CD8-positive, alpha-beta memory T cell (primary cell): ENCODE results near the gene GJB3. TPM values are rescaled to one million over a fixed set of nuclear protein-coding genes. Genes with fewer than 3 reads are reported as not detected.
A peak's percentile ranks its signal among the peaks of the same experiment; 100 is the strongest.

Experiments
- CTCF ChIA-PET: fragments of 350-600 bp; sonication (Branson Sonifier 250); formaldehyde crosslinking; loops from one replicate; lab custom pipeline; 2021; ENCODE audit warnings: antibody characterized with exemption; lab: Charles Lee
- POLR2A ChIA-PET: fragments of 350-600 bp; sonication (Branson Sonifier 250); formaldehyde crosslinking; loops from one replicate; lab custom pipeline; 2021; ENCODE audit warnings: antibody characterized with exemption; lab: Charles Lee
- DNase-seq, 5 donors: peaks; one replicate each; pipeline versions ENCODE4 v3.0.0 to v3.0.0-alpha.2; 2020 to 2022; ENCODE audit warnings: mixed read lengths in 1 of 5
- H3K27ac ChIP-seq: one replicate; pipeline ENCODE4 v1.7.0; 2013; ENCODE audit warnings: low read depth, mild to moderate bottlenecking, low read length, moderate library complexity
- H3K27me3 ChIP-seq: 2 replicates; pipeline ENCODE4 v1.7.0; 2013; ENCODE audit warnings: low read length, mild to moderate bottlenecking; ENCODE audit not compliant: insufficient read depth, poor library complexity, severe bottlenecking
- H3K36me3 ChIP-seq: 2 replicates; pipeline ENCODE4 v1.7.0; 2013; ENCODE audit warnings: mild to moderate bottlenecking, low read length, moderate library complexity; ENCODE audit not compliant: insufficient read depth
- H3K4me1 ChIP-seq: 2 replicates; pipeline ENCODE4 v1.7.0; 2013; ENCODE audit warnings: mild to moderate bottlenecking, low read length, moderate library complexity; ENCODE audit not compliant: insufficient read depth
- H3K4me3 ChIP-seq: 2 replicates; pipeline ENCODE4 v1.7.0; 2013; ENCODE audit warnings: mild to moderate bottlenecking, low read length
- H3K9me3 ChIP-seq: 2 replicates; pipeline ENCODE4 v1.7.0; 2013; ENCODE audit warnings: mild to moderate bottlenecking, low read length
- H3K27ac Mint-ChIP-seq, 8 donors: one replicate each; pipeline ENCODE4 v1.8.0; 2020 to 2021; ENCODE audit warnings: mixed read lengths in 8 of 8, mild to moderate bottlenecking in 6 of 8, inconsistent platforms in 3 of 8, moderate library complexity in 3 of 8
- H3K27me3 Mint-ChIP-seq, 2 donors: one replicate each; pipeline ENCODE4 v1.8.0; 2020 to 2021; ENCODE audit warnings: mixed read lengths in 2 of 2, mild to moderate bottlenecking in 1 of 2, moderate library complexity in 1 of 2
- H3K36me3 Mint-ChIP-seq, 3 donors: one replicate each; pipeline ENCODE4 v1.8.0; 2020 to 2021; ENCODE audit warnings: mixed read lengths in 3 of 3, inconsistent platforms in 1 of 3, mild to moderate bottlenecking in 1 of 3
- H3K4me1 Mint-ChIP-seq, 3 donors: one replicate each; pipeline ENCODE4 v1.8.0; 2020 to 2021; ENCODE audit warnings: mixed read lengths in 3 of 3, inconsistent platforms in 1 of 3, mild to moderate bottlenecking in 1 of 3
- H3K4me3 Mint-ChIP-seq, 7 donors: one replicate each; pipeline ENCODE4 v1.8.0; 2020 to 2021; ENCODE audit warnings: mixed read lengths in 7 of 7, mild to moderate bottlenecking in 6 of 7, moderate library complexity in 4 of 7, inconsistent platforms in 2 of 7
- H3K9me3 Mint-ChIP-seq, 5 donors: one replicate each; pipeline ENCODE4 v1.8.0; 2020 to 2022; ENCODE audit warnings: mixed read lengths in 5 of 5, mild to moderate bottlenecking in 3 of 5, moderate library complexity in 2 of 5, inconsistent platforms in 1 of 5
- polyA plus RNA-seq: library from polyadenylated mRNA; unstranded; fragments of 300-500 nt; fragmentation: Illumina TruSeq; gene quantifications from one replicate; pipeline ENCODE4 v1.2.3, GENCODE V29; 2021
- total RNA-seq, 2 experiments: library from RNA; stranded (reverse); gene quantifications; one replicate each; pipeline ENCODE4 v1.2.3, GENCODE V29; 2021

The GJB3 gene
- total and polyA plus RNA-seq, 3 experiments from 2014 or later: not detected

DNA sequence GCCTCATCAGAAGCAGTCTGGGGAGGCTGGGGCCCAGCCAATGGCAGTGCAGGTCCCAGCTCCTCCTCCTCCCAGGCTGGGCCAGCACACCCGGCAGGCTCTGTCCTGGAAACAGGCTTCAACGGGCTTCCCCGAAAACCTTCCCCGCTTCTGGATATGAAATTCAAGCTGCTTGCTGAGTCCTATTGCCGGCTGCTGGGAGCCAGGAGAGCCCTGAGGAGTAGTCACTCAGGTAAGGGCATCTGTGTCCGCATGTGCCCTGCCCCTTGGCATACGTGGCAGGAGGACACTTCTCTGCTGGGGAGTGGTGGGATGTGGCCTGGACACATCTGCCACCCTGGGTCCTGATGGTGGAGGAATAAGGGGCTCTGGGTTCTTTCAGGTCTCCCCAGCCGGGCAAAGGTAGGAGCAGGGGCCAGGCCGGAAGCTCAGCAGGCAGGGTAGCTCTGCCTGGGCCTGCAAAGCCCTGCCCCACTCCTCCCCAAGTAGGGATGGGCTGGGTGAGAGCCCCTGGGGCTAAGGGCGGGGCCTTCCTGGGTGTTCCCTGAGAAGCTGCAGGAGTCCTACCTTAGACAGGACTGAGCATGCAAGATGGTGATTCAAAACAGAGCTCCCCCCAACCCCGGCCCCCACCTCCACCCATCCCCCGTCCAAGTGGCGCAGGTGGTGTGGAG, 25.9 kb upstream of the GJB3 start, which contains the start of gene GJB5:
TSS of gene GJB5 (plus strand) at position 84 of the 674 bp plus-strand sequence. CDS start 2,284 bp downstream, outside the sequence.
- Histone ChIP-seq H3K4me3 (no peak within 1 kb of the TSS), H3K36me3 (no peaks in the 10 kb centered on the region), H3K9me3 (no peaks in the 10 kb centered on the region), H3K4me1 (no peaks in the 10 kb centered on the region), H3K27ac (no peak within 1 kb of the TSS), H3K27me3 (no peaks in the 10 kb centered on the region)
- DNase-seq: no peak
- POLR2A ChIA-PET: no interaction called here
- Mint-ChIP-seq H3K4me3 (no peak within 1 kb of the TSS), H3K4me1 (no peaks in the 10 kb centered on the region), H3K27me3 (peaks cover 5 to 28% of the 10 kb centered on the region in 2 donors), H3K27ac (no peak within 1 kb of the TSS), H3K9me3 (no peaks in the 10 kb centered on the region), H3K36me3 (no peaks in the 10 kb centered on the region)
- CTCF ChIA-PET: interaction anchor here (2.5 kb wide), 1 partner anchor 12 kb away, joined by 9 read pairs; no protein-coding TSS in a partner anchor

- Histone ChIP-seq H3K27me3 (no peaks in the 10 kb centered on the region), H3K9me3 (no peaks in the 10 kb centered on the region), H3K4me3 (no peak overlapping the region), H3K36me3 (no peaks in the 10 kb centered on the region), H3K27ac (no peak overlapping the region), H3K4me1 (no peaks in the 10 kb centered on the region)
- Mint-ChIP-seq H3K36me3 (no peaks in the 10 kb centered on the region), H3K27me3 (peaks cover 5 to 28% of the 10 kb centered on the region in 2 donors), H3K4me1 (no peaks in the 10 kb centered on the region), H3K27ac (no peak overlapping the region), H3K9me3 (no peaks in the 10 kb centered on the region), H3K4me3 (no peak overlapping the region)
- no peak for DNase-seq
- ChIA-PET POLR2A (no interaction called here), CTCF (no interaction called here)
Measured at GRCh38 chr1:34755961-34756360, 25.1 kb upstream of the GJB3 start.

DNA sequence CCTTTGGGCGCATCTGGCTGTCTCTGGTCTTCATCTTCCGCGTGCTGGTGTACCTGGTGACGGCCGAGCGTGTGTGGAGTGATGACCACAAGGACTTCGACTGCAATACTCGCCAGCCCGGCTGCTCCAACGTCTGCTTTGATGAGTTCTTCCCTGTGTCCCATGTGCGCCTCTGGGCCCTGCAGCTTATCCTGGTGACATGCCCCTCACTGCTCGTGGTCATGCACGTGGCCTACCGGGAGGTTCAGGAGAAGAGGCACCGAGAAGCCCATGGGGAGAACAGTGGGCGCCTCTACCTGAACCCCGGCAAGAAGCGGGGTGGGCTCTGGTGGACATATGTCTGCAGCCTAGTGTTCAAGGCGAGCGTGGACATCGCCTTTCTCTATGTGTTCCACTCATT, 23.6 kb upstream of the GJB3 start:
- no peaks in the 10 kb centered on the region for H3K36me3 ChIP-seq
- no peak for DNase-seq
- ChIA-PET CTCF (interaction anchor here (2.7 kb wide), 1 partner anchor 15 kb away, joined by 10 read pairs; no protein-coding TSS in a partner anchor), POLR2A (no interaction called here)
- Mint-ChIP-seq H3K27ac (no peak overlapping the region), H3K36me3 (no peaks in the 10 kb centered on the region), H3K4me3 (no peak overlapping the region), H3K27me3 (peaks cover 5 to 32% of the 10 kb centered on the region in 2 donors), H3K9me3 (no peaks in the 10 kb centered on the region), H3K4me1 (no peaks in the 10 kb centered on the region)
- H3K9me3 ChIP-seq: no peaks in the 10 kb centered on the region
- no peaks in the 10 kb centered on the region for H3K4me1 ChIP-seq
- H3K27me3 ChIP-seq: no peaks in the 10 kb centered on the region
- H3K4me3 ChIP-seq: no peak overlapping the region
- H3K27ac ChIP-seq: no peak overlapping the region

- Mint-ChIP-seq H3K36me3 (no peaks in the 10 kb centered on the region), H3K27me3 (peaks cover 4 to 36% of the 10 kb centered on the region in 2 donors), H3K4me1 (no peaks in the 10 kb centered on the region), H3K27ac (peak overlapping the region in 1 of 8 donors; percentile 23), H3K4me3 (no peak overlapping the region), H3K9me3 (peaks cover 0 to under 1% (median 0%) of the 10 kb centered on the region in 5 donors)
- H3K27ac ChIP-seq: no peak overlapping the region
- no peaks in the 10 kb centered on the region for H3K36me3 ChIP-seq
- no peak overlapping the region for H3K4me3 ChIP-seq
- no peaks in the 10 kb centered on the region for H3K9me3 ChIP-seq
- DNase-seq: no peak
- ChIA-PET POLR2A (no interaction called here), CTCF (interaction anchor here (2.7 kb wide), 1 partner anchor 16 kb away, joined by 10 read pairs; no protein-coding TSS in a partner anchor)
- H3K27me3 ChIP-seq: no peaks in the 10 kb centered on the region
- H3K4me1 ChIP-seq: no peaks in the 10 kb centered on the region
Measured at GRCh38 chr1:34758751-34759150, 22.3 kb upstream of the GJB3 start.

DNA sequence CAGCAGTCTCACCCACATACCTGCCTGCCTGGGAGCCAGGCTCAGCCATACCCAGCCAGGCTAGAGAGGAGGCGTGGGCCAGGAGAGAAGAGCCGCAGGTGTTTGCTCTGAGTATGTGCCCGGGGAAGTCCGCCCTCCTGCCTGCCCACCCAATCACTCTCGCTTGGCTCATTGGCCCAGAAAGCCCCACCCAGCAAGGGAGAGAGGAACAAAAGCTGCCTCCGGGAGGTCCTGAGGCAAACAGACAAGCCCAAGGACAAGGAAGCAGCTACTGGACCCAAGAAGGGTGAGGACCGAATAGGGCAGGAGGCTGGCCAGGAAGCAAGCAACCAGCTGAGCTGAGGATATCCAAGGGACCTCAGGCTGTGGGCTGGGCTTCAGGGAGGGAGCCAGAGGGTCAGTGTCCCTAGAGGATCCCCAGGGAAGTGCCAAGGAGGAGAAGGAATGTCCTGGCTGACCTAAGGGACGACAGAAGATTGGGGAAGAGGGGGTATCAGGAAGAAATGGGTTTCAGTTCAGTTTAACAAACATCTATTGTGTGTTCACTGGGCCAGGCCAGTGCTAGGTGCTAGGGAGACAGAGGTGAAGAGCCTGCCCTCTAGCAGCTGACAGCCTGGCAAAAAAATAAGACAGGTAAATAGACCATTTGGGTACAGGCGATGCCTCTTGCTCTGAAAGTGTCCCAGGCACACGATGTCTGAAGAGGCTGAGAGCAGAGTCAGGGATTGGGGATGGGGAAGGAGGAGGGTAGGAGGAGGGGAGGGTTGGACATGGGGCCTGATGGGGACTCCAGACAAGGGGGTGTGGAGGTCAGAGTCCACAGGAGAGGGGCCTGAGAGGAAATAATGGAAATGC, 21.3 kb upstream of the GJB3 start, which contains the start of gene GJB4:
TSS of gene GJB4 (plus strand) at position 238 of the 855 bp plus-strand sequence. CDS start 1,515 bp downstream, outside the sequence.
- DNase-seq: no peak
- Histone ChIP-seq H3K36me3 (no peaks in the 10 kb centered on the region), H3K4me3 (no peak within 1 kb of the TSS), H3K9me3 (no peaks in the 10 kb centered on the region), H3K27me3 (no peaks in the 10 kb centered on the region), H3K27ac (no peak within 1 kb of the TSS), H3K4me1 (no peaks in the 10 kb centered on the region)
- H3K4me3 Mint-ChIP-seq: no peak within 1 kb of the TSS
- peaks cover 5 to 35% of the 10 kb centered on the region in 2 donors for H3K27me3 Mint-ChIP-seq
- ChIA-PET POLR2A (no interaction called here), CTCF (no interaction called here)
- no peaks in the 10 kb centered on the region for H3K36me3 Mint-ChIP-seq
- H3K4me1 Mint-ChIP-seq: no peaks in the 10 kb centered on the region
- peak within 1 kb of the TSS in 1 of 8 donors; percentile 29 for H3K27ac Mint-ChIP-seq
- peaks cover 0 to 2% (median 0%) of the 10 kb centered on the region in 5 donors for H3K9me3 Mint-ChIP-seq

DNA sequence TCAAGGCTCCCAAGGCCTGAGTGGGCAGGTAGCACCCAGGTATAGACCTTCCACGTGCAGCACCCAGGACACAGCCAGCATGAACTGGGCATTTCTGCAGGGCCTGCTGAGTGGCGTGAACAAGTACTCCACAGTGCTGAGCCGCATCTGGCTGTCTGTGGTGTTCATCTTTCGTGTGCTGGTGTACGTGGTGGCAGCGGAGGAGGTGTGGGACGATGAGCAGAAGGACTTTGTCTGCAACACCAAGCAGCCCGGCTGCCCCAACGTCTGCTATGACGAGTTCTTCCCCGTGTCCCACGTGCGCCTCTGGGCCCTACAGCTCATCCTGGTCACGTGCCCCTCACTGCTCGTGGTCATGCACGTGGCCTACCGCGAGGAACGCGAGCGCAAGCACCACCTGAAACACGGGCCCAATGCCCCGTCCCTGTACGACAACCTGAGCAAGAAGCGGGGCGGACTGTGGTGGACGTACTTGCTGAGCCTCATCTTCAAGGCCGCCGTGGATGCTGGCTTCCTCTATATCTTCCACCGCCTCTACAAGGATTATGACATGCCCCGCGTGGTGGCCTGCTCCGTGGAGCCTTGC, 19.7 kb upstream of the GJB3 start:
- Mint-ChIP-seq H3K9me3 (peaks cover 0 to 2% (median 0%) of the 10 kb centered on the region in 5 donors), H3K4me1 (no peaks in the 10 kb centered on the region), H3K36me3 (no peaks in the 10 kb centered on the region), H3K4me3 (no peak overlapping the region), H3K27ac (peak overlapping the region in 1 of 8 donors; percentile 19), H3K27me3 (peaks cover 3 to 35% of the 10 kb centered on the region in 2 donors)
- Histone ChIP-seq H3K27ac (no peak overlapping the region), H3K27me3 (no peaks in the 10 kb centered on the region), H3K4me3 (no peak overlapping the region), H3K4me1 (no peaks in the 10 kb centered on the region), H3K9me3 (no peaks in the 10 kb centered on the region), H3K36me3 (no peaks in the 10 kb centered on the region)
- no peak for DNase-seq
- ChIA-PET POLR2A (no interaction called here), CTCF (no interaction called here)

GRCh38 chr1:34761776-34762307, 19.2 kb upstream of the GJB3 start:
- Mint-ChIP-seq H3K9me3 (peaks cover 0 to 2% (median 0%) of the 10 kb centered on the region in 5 donors), H3K27me3 (peaks cover 3 to 35% of the 10 kb centered on the region in 2 donors), H3K4me3 (no peak overlapping the region), H3K4me1 (no peaks in the 10 kb centered on the region), H3K36me3 (no peaks in the 10 kb centered on the region), H3K27ac (no peak overlapping the region)
- Histone ChIP-seq H3K4me1 (no peaks in the 10 kb centered on the region), H3K27ac (no peak overlapping the region), H3K9me3 (no peaks in the 10 kb centered on the region), H3K4me3 (no peak overlapping the region), H3K27me3 (no peaks in the 10 kb centered on the region), H3K36me3 (no peaks in the 10 kb centered on the region)
- POLR2A ChIA-PET: no interaction called here
- CTCF ChIA-PET: no interaction called here
- no peak for DNase-seq
